Measurements from ENCODE around the gene ARHGEF3. TPM values are rescaled to one million over a fixed set of nuclear protein-coding genes. Genes with fewer than 3 reads are reported as not detected.

The ARHGEF3 gene
- total RNA-seq, 4 donors from 2014 or later = 13.0 to 21.9 (median 13.8) TPM

DNA sequence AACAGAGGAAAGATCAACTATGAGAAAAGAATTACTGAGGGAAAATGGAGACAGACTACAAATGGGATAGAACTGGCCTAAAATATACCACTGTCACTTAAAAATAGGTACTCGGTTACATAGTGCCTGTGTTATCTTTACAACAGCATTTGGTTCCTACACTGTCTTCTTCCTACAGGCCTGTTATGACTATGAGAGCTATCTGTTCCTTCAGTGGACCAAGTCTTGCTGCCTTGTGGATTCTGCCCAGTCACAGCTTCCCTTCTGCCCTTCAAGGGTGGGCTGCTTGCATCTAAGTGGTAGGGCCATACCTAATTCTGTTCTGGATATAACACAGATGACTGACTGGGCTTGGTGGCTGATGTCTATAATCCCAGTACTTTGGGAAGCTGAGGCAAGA, 13.8 kb upstream of the ARHGEF3 start:
- Histone ChIP-seq H3K9me3 (no peaks in the 10 kb centered on the region), H3K36me3 (no peaks in the 10 kb centered on the region), H3K27ac (no peak overlapping the region), H3K27me3 (no peaks in the 10 kb centered on the region), H3K4me1 (peaks cover 0 to 8% (median 0%) of the 10 kb centered on the region in 4 donors), H3K4me3 (no peak overlapping the region)
- 83 to 100% methylated on average over 1 of the region's 1 CpG for WGBS, 2 donors
- DNase-seq (ENCODE audit: low spot score in 2 of 2) = no peak
- TF ChIP-seq POLR2A (IDR thresholded peaks at IDR 0.05) = no peak
- TF ChIP-seq EP300 (IDR thresholded peaks at IDR 0.05) = no peak
- TF ChIP-seq, protein P1, sequence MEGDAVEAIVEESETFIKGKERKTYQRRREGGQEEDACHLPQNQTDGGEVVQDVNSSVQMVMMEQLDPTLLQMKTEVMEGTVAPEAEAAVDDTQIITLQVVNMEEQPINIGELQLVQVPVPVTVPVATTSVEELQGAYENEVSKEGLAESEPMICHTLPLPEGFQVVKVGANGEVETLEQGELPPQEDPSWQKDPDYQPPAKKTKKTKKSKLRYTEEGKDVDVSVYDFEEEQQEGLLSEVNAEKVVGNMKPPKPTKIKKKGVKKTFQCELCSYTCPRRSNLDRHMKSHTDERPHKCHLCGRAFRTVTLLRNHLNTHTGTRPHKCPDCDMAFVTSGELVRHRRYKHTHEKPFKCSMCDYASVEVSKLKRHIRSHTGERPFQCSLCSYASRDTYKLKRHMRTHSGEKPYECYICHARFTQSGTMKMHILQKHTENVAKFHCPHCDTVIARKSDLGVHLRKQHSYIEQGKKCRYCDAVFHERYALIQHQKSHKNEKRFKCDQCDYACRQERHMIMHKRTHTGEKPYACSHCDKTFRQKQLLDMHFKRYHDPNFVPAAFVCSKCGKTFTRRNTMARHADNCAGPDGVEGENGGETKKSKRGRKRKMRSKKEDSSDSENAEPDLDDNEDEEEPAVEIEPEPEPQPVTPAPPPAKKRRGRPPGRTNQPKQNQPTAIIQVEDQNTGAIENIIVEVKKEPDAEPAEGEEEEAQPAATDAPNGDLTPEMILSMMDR (IDR thresholded peaks at IDR 0.05) = no peak

DNA sequence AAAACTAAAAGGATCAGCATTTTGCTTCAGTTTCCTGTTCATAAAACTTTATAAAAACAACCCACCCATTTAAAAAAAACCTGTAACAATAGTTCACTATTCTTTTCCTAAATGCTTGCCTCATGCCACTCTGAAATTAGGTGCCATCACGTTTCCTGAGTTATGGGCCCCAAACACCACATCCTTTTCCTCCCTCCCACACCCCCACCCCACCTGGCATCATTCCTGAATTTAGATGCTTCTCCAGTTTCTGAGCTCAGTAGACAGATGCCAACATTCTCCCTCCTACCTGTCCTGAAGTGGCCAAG, 11.9 kb upstream of the ARHGEF3 start:
- Histone ChIP-seq H3K9me3 (no peaks in the 10 kb centered on the region), H3K4me3 (no peak overlapping the region), H3K27ac (no peak overlapping the region), H3K4me1 (peaks cover 0 to 8% (median 0%) of the 10 kb centered on the region in 4 donors), H3K27me3 (no peaks in the 10 kb centered on the region), H3K36me3 (no peaks in the 10 kb centered on the region)
- no peak for DNase-seq (ENCODE audit: low spot score in 2 of 2)
- TF ChIP-seq POLR2A (IDR thresholded peaks at IDR 0.05) (no peak), EP300 (IDR thresholded peaks at IDR 0.05) (no peak)
- TF ChIP-seq, protein P1 (IDR thresholded peaks at IDR 0.05) = no peak
- WGBS, 2 donors = 11 to 19% methylated on average over 1 of the region's 1 CpG

DNA sequence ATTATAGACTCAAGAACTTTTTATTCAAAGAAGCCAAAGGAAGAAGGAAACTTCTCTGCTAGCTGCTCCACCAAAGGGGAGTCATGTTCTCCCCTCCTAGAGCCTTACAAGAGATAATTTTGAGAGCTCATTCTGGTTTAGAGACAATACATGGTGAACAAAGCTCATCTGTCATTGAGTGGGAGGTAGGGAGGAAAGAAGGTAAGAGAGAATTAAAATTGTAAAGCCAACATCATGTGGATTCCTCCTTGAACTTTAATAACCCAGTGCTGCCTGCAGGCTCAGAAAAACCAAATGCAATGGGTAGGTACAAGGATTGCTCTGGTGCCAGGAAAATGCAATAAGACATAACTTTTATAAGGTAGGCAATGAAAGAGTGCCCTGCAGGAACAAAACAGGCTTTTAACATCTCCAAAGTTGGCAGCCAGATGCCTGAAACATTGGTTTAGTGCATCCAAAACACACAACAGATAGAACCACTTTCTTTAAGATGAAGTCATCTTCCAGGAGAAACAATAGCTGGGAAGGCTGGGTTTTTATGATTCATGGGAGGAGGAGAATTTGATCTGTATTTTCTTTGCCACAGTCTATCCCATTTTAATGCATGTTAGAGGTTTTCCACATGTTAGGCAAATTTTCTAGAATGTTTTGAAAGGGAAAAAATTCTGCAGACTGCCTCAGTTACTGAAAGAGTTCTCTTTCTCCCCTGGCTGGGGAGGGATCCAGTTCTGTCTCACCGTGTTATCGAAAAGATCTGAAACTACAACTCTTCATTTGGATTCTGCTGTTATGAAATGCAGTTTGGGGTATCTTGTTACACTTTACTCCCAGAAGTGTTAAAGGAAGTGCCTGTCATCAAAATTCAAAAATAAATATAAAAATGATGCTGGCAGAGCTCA, 11.3 kb upstream of the ARHGEF3 start:
- H3K9me3 ChIP-seq = no peaks in the 10 kb centered on the region
- no peaks in the 10 kb centered on the region for H3K27me3 ChIP-seq
- no peak overlapping the region for H3K27ac ChIP-seq
- no peak for DNase-seq (ENCODE audit: low spot score in 2 of 2)
- 58 to 63% methylated on average over 2 of the region's 2 CpGs for WGBS, 2 donors
- H3K36me3 ChIP-seq = no peaks in the 10 kb centered on the region
- TF ChIP-seq, protein P1 (IDR thresholded peaks at IDR 0.05) = no peak
- TF ChIP-seq POLR2A (IDR thresholded peaks at IDR 0.05) (no peak), EP300 (IDR thresholded peaks at IDR 0.05) (no peak)
- H3K4me3 ChIP-seq = no peak overlapping the region
- peaks cover 0 to 8% (median 0%) of the 10 kb centered on the region in 4 donors for H3K4me1 ChIP-seq

DNA sequence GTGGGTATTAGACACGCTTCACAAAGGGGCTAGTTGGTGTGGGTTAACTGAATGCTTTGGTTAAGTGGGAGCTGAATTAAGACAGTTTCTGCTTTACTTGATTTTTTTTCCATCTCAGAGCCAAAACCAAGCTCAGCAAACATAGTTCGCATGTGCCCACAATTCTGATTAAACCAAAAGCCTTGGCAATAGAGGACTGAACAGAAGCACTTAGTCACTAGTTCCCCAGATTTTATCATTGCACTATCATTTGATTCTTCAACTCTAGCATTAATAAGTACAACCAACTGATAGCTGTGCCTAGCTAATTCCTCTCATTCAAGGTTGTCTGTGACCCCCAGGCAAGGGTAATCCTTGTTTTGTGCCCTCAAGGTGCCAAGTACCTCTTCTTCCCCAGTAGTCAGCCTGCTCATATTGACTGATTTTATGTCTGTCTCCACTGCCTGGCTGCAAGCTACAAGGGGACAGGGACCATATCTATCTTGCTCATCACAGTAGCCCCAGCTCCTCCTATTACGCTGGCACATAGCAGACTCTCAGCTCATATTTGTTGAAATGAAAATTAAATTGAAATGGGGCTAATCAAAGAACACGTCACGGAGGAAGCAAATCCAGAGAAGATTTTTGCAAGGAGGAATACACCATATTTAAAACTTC, 9.9 kb upstream of the ARHGEF3 start:
- H3K36me3 ChIP-seq = no peaks in the 10 kb centered on the region
- no peaks in the 10 kb centered on the region for H3K9me3 ChIP-seq
- H3K4me1 ChIP-seq = peaks cover 0 to 8% (median 0%) of the 10 kb centered on the region in 4 donors
- H3K27ac ChIP-seq = no peak overlapping the region
- no peak for DNase-seq (ENCODE audit: low spot score in 2 of 2)
- 87 to 91% methylated on average over 5 of the region's 5 CpGs for WGBS, 2 donors
- no peaks in the 10 kb centered on the region for H3K27me3 ChIP-seq
- TF ChIP-seq POLR2A (IDR thresholded peaks at IDR 0.05) (no peak), EP300 (IDR thresholded peaks at IDR 0.05) (no peak)
- TF ChIP-seq, protein P1 (IDR thresholded peaks at IDR 0.05) = no peak
- H3K4me3 ChIP-seq = no peak overlapping the region
